ENCODE data around the gene MLN.

The MLN gene

GRCh38 chr6:33788694-33789549 lies 14.9 kb downstream of the MLN start, which contains the start of gene LEMD2:
TSS of gene LEMD2 (minus strand) at chr6:33789130. CDS start at chr6:33789116, 14 bp downstream.
- DNase-seq (ENCODE audit: low spot score): peak; percentile 90

- DNase-seq (ENCODE audit: low spot score): peak; percentile 78
Observed at GRCh38 chr6:33787954-33788693, 15.7 kb downstream of the MLN start.

GRCh38 chr6:33787346-33787953 lies 16.4 kb downstream of the MLN start:
- no peak for DNase-seq (ENCODE audit: low spot score)

GRCh38 chr6:33786736-33787135 lies 17.1 kb downstream of the MLN start:
- no peak for DNase-seq (ENCODE audit: low spot score)

- no peak for DNase-seq (ENCODE audit: low spot score)
Observed at GRCh38 chr6:33785778-33786177, 18.0 kb downstream of the MLN start.

- DNase-seq (ENCODE audit: low spot score): no peak
Observed at GRCh38 chr6:33784787-33785186, 19.0 kb downstream of the MLN start.

- DNase-seq (ENCODE audit: low spot score): no peak
Observed at GRCh38 chr6:33783781-33784520, 19.9 kb downstream of the MLN start.

- DNase-seq (ENCODE audit: low spot score): no peak
Observed at GRCh38 chr6:33782561-33782960, 21.2 kb downstream of the MLN start.

GRCh38 chr6:33781131-33781975 lies 22.4 kb downstream of the MLN start:
- no peak for DNase-seq (ENCODE audit: low spot score)

GRCh38 chr6:33779895-33780294 lies 23.9 kb downstream of the MLN start:
- no peak for DNase-seq (ENCODE audit: low spot score)

GRCh38 chr6:33779290-33779689 lies 24.5 kb downstream of the MLN start:
- no peak for DNase-seq (ENCODE audit: low spot score)

GRCh38 chr6:33778444-33779121 lies 25.2 kb downstream of the MLN start:
- no peak for DNase-seq (ENCODE audit: low spot score)

- DNase-seq (ENCODE audit: low spot score): no peak
Observed at GRCh38 chr6:33777398-33778388, 26.1 kb downstream of the MLN start.

- no peak for DNase-seq (ENCODE audit: low spot score)
Observed at GRCh38 chr6:33776764-33777163, 27.0 kb downstream of the MLN start.

- no peak for DNase-seq (ENCODE audit: low spot score)
Observed at GRCh38 chr6:33776186-33776585, 27.6 kb downstream of the MLN start.

GRCh38 chr6:33774774-33775173 lies 29.0 kb downstream of the MLN start:
- no peak for DNase-seq (ENCODE audit: low spot score)

- DNase-seq (ENCODE audit: low spot score): no peak
Observed at GRCh38 chr6:33772902-33773472, 30.8 kb downstream of the MLN start.

GRCh38 chr6:33772082-33772830 lies 31.5 kb downstream of the MLN start:
- no peak for DNase-seq (ENCODE audit: low spot score)
